Endothelial cell (in vitro differentiated cells): ENCODE results near the gene PDE4B. TPM values are rescaled to one million over a fixed set of nuclear protein-coding genes. Genes with fewer than 3 reads are reported as not detected.

Experiments used
- DNase-seq: peaks from one replicate; pipeline ENCODE4 v3.0.0; 2021; ENCODE audit warnings: low spot score
- H3K27ac Mint-ChIP-seq: one replicate; pipeline ENCODE4 v1.8.0; 2021; ENCODE audit warnings: mixed read lengths, inconsistent platforms; ENCODE audit not compliant: unreplicated experiment
- H3K27me3 Mint-ChIP-seq: one replicate; pipeline ENCODE4 v1.8.0; 2021; ENCODE audit warnings: mild to moderate bottlenecking, moderate library complexity, mixed read lengths, inconsistent platforms; ENCODE audit not compliant: unreplicated experiment
- H3K36me3 Mint-ChIP-seq: one replicate; pipeline ENCODE4 v1.8.0; 2021; ENCODE audit warnings: mild to moderate bottlenecking, low read depth, mixed read lengths, inconsistent platforms; ENCODE audit not compliant: unreplicated experiment
- H3K4me1 Mint-ChIP-seq: one replicate; pipeline ENCODE4 v1.8.0; 2021; ENCODE audit warnings: mild to moderate bottlenecking, mixed read lengths, inconsistent platforms; ENCODE audit not compliant: unreplicated experiment
- H3K4me3 Mint-ChIP-seq: one replicate; pipeline ENCODE4 v1.8.0; 2021; ENCODE audit warnings: mild to moderate bottlenecking, mixed read lengths, inconsistent platforms; ENCODE audit not compliant: unreplicated experiment
- H3K9me3 Mint-ChIP-seq: one replicate; pipeline ENCODE4 v1.8.0; 2021; ENCODE audit warnings: mixed read lengths, inconsistent platforms; ENCODE audit not compliant: unreplicated experiment
- total RNA-seq: library from RNA; stranded (reverse); fragmentation: NEBNext Ultra II Directional; extraction: Animal tissue kit (Norgen Biotek cat#: 25700); gene quantifications from one replicate; pipeline ENCODE4 v1.2.1, GENCODE V29; 2021; ENCODE audit not compliant: unreplicated experiment
- TF ChIP-seq, protein P1 (sequence below): fragments of 200-600 bp; sonication (generic); IDR thresholded peaks from one replicate; pipeline ENCODE4 v1.5.0; 2021; ENCODE audit warnings: antibody characterized with exemption; ENCODE audit not compliant: unreplicated experiment

Gene PDE4B
- total RNA-seq, 1 donor from 2014 or later: 45.6 TPM

DNA sequence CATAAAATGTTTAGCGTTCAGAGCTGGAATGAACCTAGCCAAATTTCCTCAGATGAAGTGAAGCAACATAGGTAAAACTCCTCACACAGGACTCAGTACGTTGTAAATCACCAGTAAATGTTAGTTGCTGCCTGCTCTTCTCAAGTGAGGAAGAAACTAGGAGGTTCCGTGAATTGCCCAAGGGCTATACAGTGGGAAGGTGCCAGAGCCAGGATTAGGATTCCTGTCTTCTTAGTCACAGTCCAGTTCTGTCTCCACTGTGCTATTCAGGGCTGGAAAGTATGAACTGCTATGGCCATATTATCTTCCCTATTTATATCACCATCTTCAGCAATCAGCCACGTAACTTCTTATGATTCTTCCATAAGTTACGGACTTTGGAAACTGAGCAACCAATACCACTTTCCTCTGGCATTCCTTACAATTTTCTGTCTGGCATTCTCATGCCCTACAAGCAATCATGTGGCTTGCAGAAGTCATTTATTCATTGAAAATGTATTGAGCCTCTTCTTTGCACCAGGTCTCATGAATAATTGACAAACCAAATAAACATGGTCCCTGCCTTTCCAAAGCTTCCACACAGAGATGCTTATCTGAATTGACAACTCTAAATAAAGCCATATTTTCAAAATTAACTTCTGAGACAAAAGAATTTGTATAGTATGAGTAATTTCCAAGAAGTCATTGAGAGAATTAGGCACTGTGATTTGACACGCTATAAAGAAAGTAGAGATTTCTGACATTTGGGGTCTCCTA lies 469.7 kb downstream of the PDE4B start:
- Mint-ChIP-seq H3K27ac (no peak overlapping the region), H3K4me1 (peaks cover 70% of the 10 kb centered on the region), H3K27me3 (no peaks in the 10 kb centered on the region), H3K9me3 (no peaks in the 10 kb centered on the region), H3K36me3 (no peaks in the 10 kb centered on the region), H3K4me3 (no peak overlapping the region)
- DNase-seq: no peak
- TF ChIP-seq, protein P1, sequence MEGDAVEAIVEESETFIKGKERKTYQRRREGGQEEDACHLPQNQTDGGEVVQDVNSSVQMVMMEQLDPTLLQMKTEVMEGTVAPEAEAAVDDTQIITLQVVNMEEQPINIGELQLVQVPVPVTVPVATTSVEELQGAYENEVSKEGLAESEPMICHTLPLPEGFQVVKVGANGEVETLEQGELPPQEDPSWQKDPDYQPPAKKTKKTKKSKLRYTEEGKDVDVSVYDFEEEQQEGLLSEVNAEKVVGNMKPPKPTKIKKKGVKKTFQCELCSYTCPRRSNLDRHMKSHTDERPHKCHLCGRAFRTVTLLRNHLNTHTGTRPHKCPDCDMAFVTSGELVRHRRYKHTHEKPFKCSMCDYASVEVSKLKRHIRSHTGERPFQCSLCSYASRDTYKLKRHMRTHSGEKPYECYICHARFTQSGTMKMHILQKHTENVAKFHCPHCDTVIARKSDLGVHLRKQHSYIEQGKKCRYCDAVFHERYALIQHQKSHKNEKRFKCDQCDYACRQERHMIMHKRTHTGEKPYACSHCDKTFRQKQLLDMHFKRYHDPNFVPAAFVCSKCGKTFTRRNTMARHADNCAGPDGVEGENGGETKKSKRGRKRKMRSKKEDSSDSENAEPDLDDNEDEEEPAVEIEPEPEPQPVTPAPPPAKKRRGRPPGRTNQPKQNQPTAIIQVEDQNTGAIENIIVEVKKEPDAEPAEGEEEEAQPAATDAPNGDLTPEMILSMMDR: no peak

GRCh38 chr1:66265268-66265667 lies 472.6 kb downstream of the PDE4B start:
- Mint-ChIP-seq H3K4me1 (peaks cover 76% of the 10 kb centered on the region), H3K36me3 (no peaks in the 10 kb centered on the region), H3K27ac (peak overlapping the region; percentile 65), H3K27me3 (peaks cover 1% of the 10 kb centered on the region), H3K9me3 (no peaks in the 10 kb centered on the region), H3K4me3 (no peak overlapping the region)
- no peak for DNase-seq
- TF ChIP-seq, protein P1: no peak

DNA sequence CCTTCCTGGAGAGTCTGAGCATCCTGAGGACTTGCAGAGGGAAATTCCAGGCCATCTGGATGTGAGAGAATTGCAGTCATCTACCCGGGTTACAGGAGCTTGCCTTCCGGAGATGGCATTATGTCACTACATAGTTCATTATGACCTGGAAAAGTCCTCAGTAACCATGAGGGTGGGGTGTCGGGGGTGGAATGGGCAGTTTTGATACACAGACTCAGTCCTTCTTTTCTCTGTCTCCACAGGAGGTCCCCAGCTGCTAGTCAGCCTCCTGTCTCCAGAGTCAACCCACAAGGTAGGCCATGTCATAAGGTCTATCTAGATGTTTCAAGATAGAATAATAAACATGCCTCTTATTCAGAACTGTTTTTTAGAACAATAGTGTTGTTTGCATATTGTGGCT lies 473.1 kb downstream of the PDE4B start:
- Mint-ChIP-seq H3K9me3 (no peaks in the 10 kb centered on the region), H3K36me3 (no peaks in the 10 kb centered on the region), H3K4me1 (peaks cover 76% of the 10 kb centered on the region), H3K27me3 (peaks cover 1% of the 10 kb centered on the region), H3K4me3 (no peak overlapping the region), H3K27ac (peak overlapping the region; percentile 65)
- no peak for DNase-seq
- TF ChIP-seq, protein P1: no peak

DNA sequence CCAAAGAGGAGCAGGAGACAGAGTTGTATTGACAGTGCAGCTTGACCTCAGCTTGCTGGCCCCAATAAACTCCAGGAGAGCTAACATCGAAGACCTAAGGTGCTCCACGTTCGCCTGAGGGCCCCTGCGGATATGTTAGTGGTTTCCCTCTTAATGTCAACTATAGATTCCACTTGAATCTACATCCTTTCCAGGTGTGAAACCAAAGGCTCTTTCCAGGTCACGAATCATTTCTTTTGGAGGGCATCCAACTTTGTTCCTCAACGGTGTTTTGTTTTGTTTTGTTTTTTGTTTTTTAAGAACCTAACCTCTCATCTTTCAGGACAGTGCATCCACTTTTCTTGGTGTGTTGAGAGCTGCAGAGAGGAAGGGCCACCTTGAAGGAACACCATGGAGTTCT lies 473.7 kb downstream of the PDE4B start:
- H3K27ac Mint-ChIP-seq: peak overlapping the region; percentile 65
- peaks cover 76% of the 10 kb centered on the region for H3K4me1 Mint-ChIP-seq

DNA sequence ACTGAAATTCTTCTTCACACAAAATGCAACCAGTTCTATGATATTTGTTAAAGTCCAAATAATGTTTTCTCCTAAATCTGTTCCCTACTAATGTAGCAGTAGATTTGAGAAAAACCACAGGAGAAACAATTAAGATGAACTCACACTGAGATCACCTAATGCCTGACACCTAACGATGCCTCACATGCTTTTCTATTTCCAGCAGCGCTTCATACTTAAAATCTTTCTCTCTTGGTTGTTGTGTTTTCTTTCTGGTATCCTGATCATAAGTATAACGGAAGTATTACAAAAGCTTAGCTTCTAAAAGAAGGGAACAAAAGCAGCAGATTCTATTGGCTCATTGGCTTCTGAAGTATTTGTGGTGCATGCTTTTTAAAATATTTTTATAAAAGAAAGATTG lies 474.1 kb downstream of the PDE4B start:
- TF ChIP-seq, protein P1: no peak
- DNase-seq: no peak
- Mint-ChIP-seq H3K4me3 (no peak overlapping the region), H3K27ac (peak overlapping the region; percentile 65), H3K4me1 (peaks cover 76% of the 10 kb centered on the region), H3K9me3 (no peaks in the 10 kb centered on the region), H3K27me3 (peaks cover 1% of the 10 kb centered on the region), H3K36me3 (no peaks in the 10 kb centered on the region)

More for the DNA sequence above, 473.7 kb downstream of the PDE4B start:
- H3K27me3 Mint-ChIP-seq: peaks cover 1% of the 10 kb centered on the region
- TF ChIP-seq, protein P1: no peak
- H3K36me3 Mint-ChIP-seq: no peaks in the 10 kb centered on the region
- no peak overlapping the region for H3K4me3 Mint-ChIP-seq
- DNase-seq: no peak
- no peaks in the 10 kb centered on the region for H3K9me3 Mint-ChIP-seq
